NCI-H2081 (cell line): ENCODE measurements around the gene NDUFA12.

Experiments used
- DNase-seq, 2 experiments: peaks; one replicate each; lab custom pipeline; 2025; lab: John Stamatoyannopoulos, UW

Gene NDUFA12

DNA sequence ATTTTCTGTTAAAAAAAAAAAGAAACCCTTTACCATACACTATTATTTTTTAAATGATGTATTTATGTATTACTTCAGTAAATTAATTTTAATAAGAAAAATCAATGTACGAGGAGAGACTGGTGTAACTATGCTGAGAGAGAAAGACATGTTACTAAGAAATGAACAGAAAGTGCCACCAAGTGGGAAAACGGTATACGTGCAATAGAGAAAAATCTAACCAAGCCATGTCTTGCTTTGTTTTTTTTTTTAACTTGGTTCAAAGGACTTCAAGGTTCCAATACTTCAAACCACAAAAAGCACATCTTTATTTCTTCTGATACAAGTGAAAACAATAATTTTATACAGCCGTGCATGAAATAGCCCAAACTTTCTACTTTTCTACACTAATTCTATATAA, 22.9 kb downstream of the NDUFA12 start:
- DNase-seq = peak in 1 of 2 experiments; percentile 13

DNA sequence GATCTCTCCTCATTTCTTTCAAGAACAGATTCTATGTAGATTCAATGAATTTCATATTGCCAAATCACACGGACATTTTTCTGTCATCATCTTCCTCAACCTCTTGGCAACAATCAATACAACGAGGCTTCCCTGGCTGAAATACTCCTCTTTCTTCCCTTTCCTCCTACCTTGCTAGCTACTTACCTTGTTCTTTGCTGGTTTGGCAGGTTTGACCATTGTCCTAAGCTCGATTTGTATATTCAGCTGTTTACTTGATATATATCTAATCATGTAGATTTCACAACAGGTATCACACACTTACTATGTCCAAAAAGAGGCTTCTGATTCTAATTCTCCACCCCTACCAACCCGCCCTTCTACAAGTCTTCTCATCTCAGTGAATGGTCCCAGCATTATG, 23.6 kb downstream of the NDUFA12 start:
- no peak for DNase-seq

DNA sequence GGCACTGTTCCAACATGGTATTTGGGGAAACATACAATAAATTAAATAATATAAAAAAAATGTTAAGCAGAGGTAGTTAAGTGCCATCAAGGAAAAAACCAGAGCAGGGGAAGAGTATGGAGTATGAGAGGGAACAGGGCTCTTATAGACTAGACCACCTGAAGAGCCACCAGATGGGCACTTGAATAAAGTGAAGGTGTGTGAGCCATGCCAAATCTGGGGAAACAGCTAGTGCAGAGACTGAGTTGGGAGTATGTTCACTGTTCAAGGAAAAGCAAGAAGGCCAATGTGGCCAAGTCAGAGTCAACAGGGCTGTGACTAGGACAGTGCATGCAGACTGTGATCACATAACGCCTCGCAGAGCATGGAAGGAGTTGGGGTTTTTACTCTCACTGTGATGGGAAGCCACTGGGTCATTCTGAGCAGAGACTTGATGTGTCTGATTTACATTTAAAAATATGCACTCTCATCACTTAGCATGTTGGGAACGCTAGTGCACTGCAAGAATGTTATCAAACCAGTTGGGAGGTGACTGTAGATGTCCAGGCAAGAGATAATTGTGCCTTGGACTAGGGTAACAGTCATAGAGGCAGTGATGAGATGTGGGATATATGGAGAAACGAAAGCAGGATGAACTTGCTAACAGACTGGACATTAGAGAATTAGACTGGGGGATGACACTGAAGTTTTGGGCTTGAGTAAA, 25.6 kb downstream of the NDUFA12 start:
- no peak for DNase-seq

DNA sequence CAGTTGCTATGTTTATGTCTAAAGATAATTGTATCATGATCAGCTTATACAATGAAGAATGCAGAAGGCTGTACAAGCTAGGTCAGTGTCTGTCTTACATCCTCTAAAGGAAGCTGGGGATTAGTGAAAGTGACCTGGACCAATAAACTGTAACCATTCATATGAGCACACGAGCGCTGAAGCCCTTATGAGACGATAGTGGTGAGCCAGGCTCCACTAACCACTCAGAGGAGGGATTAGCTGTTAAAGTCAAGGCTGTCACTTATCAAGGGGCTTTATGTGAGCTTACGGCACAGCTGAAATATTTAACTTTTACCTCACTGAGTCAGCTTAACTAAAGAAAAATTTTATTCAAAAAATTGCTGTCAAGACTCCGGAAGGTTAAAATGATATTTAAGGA, 30.3 kb downstream of the NDUFA12 start:
- DNase-seq = no peak

DNA sequence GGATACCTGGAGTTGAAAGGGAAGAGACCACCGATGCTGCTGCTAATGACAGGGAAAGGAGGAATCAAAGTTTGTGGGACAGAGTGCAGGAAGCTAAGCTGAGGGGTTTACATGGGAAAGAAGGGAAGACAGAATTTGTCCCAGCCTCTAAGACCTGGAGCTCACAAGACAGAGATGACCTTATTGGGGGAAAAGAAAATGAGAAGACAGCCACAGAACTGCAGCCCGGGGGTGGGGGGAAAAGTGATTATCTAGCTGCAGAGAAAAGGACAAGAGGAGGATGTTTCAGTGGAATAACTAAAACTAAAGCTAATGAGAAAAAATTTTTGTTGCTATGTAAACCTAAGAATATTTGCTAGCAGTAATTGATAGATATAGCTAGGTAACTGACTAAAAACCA, 30.7 kb downstream of the NDUFA12 start:
- no peak for DNase-seq

DNA sequence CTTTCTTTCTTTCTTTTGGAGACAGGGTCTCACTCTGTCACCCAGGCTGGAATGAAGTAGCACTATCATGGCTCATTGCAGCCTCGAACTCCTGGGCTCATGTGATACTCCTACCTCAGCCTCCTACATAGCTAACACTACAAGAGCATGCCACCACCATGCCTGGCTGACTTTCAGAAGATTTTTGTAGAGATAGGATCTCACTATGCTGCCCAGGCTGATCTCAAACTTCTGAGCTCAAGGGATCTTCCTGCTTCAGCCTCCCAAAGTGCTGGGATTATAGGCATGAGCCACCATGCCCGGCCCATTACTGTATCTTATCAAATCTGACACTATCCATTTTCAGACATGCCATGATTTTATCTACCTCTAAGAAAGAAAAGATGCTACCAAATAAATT, 31.6 kb downstream of the NDUFA12 start:
- no peak for DNase-seq

DNA sequence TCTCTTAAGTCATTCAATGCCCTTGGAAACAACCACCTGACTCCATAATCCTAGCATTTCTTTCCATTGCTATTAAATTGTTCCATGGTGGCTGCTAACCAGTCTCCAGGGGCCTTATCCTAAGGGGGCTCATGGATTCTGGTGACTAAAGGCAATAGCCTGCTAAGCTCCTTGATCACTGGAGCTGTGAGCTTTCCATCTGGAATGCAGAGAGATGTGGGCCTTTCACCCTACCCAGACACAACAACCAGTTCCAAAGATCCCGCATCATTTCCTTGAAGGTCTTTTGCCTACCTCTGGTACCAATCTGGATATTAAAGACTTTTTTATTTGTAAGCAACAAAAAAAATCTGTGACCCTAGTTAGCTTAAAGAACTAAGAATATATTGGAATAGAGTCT, 32.9 kb downstream of the NDUFA12 start:
- DNase-seq = no peak

DNA sequence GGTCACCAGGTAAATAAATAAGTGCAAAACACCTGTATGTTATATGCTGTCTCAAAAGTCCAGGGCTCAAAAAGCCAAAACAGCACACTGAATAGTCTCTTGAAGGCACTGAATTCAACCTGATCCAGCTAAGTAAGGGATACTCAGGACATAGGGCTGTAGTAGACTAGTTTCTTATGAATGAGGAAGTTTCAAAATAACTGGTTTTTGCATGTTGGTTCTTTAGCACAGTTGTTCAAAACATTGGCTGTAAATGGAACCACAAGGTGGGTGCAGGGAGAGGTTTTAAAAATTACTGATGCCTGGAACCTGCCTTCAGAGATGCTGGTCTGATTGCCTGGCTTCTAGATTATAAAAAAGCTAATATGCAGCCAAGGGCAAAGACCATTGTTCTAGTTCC, 34.1 kb downstream of the NDUFA12 start:
- no peak for DNase-seq

DNA sequence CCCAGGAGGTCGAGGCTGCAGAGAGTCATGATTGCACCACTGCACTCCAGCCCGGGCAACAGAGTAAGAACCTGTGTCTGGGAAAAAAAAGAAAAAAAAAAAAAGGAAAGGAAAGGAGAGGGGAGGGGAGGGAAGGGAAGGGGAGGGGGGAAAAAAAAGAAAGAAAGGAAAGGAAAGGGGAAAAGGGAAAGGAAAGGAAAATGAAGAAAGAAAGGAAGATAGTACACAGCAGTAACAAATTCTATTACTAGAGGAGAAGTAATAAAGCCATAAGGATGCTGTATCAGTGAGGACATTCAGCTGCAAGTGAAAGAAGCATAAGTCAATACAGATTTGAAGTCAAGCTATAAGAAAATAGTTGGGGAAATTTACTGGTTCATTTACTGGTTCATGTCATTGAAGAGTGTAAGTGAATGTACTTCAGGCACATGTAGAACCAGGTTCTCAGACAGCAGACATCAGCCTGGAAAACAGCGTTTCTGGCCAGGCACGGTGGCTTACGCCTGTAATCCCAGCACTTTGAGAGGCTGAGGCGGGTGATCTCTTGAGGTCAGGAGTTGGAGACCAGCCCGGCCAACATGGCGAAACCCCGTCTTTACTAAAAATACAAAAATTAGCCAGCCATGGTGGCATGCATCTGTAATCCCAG, 37.4 kb downstream of the NDUFA12 start:
- no peak for DNase-seq

DNA sequence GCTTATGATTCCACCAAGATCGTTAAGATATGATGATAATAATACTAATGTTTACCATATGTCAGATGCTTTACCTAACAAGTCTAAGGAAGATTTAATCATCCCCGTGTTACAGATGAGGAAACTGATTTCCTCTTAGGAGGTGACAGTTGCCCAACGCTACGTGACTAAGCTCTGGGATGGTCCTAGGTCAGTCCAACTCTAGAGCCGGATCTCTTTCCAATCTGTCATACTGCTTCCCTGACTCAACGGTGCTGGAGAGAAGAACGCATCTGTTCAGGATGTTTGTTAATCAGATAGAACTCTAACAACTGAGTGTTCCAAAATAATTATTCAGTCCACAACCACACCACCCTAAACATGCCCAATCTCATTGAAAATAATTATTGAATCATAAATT, 39.8 kb downstream of the NDUFA12 start:
- no peak for DNase-seq

DNA sequence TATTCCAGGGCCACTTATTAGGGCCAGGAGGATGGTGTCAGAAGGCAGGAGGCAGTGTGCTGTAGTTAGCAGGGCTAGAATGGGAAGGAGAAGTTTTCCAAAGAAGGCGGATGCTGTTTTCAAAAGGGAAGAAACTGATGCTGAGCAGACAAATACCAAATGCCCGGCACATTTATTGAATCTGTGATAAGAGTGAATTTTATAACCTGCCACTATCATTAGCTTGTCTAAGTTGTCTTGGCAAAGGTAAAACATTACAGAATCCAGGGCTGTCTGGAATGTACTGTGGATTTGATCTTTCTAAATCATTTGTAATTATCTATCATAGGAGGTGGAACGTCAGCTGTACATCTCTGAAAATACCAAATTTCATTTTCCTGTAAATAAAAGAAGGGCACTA, 40.8 kb downstream of the NDUFA12 start:
- no peak for DNase-seq

DNA sequence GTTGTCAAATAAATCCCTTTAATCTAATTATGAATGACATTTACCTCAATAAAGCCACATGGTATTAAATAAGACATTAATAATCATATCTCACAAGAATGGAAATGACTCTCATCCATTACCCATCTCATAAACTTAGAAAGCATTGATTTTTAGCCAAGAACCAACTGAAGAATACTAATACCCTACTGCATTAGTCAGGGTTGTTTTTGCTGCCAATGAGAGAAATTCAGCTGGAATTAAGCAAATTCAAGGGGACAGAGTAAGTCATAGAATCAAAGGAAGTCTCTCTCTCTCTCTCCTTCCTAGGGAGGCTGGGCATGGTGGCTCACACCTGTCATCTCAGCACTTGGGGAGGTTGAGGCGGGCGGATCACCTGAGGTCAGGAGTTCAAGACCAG, 41.6 kb downstream of the NDUFA12 start:
- no peak for DNase-seq

DNA sequence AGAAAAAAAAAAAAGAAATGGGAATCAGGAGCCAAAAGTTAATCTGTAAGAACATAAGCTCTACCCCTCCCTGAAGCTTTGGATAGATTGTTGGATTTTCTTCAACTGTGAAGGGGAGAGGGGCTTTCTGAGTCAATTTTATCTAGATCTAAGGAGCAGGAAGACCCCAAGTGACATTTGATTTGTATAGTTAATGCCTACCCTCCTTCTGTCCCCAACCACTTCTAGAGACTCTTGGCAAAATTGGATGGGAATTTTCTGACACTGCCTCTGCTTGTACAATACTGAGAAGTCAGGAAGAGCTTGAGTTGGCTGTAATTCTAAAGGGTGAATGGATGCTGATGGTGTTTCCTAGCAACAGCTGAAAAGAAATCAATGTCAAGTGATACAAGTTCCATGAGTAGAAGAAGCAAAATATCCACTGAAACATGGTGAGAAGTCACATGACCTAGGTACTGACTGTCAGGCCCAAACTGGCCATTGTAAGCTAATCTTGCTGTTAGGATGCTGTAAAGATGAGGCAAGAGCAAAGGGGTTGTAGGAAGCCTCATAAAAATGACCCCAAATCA, 42.2 kb downstream of the NDUFA12 start:
- no peak for DNase-seq

DNA sequence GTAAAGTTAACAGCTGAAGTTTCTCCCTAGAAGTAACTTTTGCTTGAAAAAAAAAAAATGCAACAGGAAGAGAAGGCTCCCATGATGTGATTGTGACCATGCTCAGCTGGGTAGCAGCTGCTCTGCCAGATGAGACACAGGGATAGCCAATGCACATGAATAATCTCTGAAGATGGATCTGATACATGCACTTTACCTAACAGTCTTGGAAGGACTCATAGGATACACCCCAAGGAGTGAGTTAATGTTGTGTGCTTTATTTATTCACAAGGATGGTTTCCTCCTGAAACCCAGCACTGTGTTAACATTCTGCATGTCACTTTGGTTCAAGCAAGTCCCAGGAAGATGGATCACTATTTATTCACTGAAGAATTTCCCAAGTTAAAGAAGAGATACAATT, 46.5 kb downstream of the NDUFA12 start:
- no peak for DNase-seq

DNA sequence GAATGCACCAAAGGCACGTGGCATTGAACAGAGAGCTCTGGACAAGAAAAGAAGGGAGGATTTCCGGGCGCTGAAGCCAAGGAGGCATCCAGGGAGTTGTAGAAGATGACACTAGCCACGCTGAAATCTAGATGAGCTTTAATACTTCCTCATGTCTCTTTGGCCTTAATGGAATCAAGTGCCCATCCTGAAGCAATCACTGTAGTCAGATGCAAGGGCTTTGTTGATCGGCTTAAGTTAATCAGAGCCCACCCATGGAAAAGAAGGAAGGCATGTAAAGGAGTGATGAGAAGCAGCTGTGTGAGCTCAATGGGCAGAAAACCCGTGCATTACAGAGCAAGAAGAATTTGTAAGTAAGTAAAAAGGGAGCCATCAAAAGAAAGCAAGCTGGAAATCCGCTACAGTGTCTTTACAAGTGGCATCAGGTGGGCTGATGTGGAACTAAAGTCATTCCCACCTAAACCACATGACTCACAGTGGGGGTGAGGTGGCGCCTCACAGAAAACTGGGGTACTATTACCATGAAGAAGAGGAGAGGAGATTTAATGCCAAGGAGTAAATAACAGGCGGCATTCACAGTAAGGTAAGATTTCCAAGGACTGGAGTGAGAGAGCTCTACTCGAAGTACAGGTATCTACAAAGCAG, 48.4 kb downstream of the NDUFA12 start:
- no peak for DNase-seq

DNA sequence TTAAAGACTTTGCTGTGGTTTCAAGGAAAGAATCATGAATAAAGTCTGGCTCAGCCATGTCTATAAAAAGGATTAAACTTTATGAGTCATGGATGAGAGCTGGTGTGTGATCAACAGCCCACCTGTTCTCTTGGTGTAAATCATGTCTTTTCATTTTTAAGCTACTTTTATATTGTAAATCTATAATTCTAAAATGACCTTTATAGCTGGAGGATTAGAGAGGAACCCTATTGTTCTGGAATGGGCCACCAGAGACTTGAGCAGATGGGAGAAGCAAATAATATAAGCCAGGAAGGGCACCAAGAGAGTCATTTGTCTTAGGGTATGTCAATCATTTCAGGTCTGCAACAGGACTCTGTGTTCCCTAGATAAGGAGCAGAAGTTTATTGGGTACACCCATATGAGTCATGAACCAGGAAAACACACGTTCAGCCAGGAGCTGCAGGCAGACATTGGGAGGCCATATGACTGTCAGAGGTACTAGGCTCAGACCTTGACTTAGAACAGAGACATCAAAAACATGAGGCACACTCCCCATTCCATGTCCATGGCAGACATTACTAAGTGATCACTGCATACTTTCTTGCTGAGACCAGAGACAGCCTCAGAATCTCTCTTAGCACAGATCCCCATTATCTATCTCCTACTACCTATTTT, 49.3 kb downstream of the NDUFA12 start:
- no peak for DNase-seq

DNA sequence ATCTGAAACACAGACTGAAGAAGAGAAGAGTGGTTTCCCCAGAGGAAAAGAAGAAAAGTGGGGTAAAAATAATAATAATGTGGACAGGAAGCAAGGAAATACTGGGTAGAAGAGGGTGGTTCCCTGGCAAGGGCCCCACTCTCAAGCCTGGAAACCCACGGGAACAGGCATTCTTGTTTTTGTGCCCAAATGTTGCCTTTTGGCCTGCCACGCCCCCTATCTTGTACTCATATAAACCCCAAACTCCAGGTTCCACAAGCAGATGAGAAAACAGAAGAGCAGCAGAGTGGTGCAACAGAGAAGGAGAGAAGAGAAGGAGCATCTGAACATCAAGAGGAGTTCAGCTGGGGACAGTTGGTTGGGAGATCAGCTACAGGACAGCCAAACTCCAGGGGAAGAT, 51.2 kb downstream of the NDUFA12 start:
- no peak for DNase-seq

DNA sequence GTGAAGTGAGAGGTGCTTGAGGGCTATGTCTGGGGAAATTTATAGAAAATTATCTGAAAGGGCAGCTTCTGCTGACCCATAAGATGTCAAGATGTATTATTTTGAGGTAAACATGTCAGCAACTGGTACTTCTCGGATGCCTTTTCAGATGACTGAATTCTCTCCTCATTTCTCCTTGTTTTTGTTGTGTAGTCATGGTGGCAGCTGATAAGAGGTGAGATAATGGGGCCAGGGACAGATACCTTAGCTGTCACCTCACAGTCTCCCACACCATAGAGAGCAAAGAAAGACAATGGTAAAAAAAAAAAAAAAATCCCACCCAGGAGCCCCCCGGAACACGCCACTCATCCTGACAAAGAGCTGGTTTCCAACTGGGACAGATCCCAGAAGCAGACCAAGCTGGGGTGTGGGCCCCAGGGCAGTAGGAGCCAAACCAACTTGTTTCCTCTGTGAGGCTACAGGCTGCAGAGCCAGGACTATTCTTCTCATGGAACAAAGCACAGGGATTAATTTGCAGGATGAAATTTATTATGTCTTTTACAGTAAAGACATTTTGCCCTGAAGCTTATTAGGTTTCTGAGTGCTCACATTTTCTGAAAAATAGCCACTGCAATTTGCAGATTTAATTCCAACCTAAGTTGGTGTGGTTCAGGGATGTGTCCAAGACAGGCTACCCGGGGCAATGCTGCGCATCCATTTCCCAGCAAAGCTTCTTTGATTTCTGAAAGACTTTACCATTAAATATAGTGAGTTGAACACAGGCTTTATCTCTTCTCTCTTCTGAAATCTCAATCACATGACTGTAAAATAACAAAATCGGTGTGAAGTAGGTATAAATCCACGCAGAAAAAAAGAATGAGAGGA, 52.2 kb downstream of the NDUFA12 start:
- no peak for DNase-seq

DNA sequence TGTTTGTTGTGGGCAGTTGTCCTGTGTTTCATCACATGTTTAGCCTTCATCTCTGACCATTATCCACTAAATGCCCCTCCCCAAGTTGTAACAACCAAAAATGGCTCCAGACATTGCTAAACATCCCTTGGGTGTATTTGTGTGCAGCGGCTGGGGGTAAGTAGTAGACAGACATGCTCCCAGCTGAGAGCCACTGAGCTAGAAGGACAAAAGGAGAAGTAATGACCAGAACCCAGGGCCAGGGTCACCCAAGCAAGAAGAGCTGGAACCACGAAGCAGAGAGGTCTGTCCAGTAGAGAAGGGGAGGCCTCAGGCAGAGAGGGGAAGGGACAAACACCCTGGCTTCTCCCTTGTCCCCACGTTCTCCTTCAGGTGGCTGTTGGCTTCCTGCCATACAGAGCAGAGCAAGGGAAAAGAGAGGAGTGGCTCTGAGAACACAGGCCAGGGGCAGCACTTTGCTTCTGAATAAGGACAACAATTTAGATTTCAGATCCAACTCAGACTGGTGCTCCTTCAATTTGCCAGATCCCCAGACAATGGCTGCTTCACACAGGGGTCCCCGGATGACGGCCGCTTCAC, 55.2 kb downstream of the NDUFA12 start:
- no peak for DNase-seq

DNA sequence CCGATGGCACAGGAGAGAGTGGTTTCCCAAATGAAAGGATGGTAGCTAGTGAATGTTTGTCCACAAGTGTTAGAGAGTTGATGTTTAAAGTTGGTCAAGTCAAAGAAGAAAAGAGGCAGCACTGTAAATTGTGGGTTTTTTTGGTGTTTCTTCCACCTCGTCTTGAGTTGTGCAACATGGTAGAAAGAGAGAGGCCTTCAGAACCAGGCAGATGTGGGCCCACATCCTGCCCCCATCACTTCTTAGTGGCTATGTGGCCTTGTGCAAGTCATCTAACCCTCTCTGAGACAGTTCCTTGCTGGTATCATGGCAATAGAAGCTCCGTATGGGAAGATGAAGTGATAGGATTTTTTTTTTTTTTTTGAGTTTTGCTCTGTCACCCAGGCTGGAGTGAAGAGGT, 60.8 kb downstream of the NDUFA12 start:
- DNase-seq = no peak

DNA sequence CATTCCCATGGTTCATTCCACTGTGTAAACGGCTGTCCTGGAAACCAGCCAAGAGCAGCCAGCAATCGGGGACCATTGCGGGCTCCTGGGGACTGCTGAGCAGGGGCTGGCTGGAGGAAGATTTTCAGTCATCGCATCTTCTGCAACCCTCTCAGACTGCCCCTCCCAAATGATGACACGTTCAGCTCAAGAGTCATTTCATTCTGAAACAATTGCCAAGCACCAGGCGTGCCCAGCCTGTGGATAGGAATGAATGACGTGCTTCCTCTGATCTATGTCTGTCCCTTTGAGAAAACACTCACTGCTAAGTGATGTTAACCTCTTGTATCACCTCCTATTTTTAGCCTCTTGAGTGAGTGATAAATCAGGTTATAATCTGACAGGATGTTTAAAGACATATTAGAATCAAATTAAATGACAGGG, 62.0 kb downstream of the NDUFA12 start:
- DNase-seq = no peak
